ENCODE measurements around the gene JAM3. TPM values are rescaled to one million over a fixed set of nuclear protein-coding genes. Genes with fewer than 3 reads are reported as not detected.

Gene JAM3
- total and polyA plus RNA-seq, 9 of the 15 experiments (the other 6 are each of a cell fraction or from before 2014, with no cell fraction given) = 0.22 to 0.76 (median 0.40) TPM

DNA sequence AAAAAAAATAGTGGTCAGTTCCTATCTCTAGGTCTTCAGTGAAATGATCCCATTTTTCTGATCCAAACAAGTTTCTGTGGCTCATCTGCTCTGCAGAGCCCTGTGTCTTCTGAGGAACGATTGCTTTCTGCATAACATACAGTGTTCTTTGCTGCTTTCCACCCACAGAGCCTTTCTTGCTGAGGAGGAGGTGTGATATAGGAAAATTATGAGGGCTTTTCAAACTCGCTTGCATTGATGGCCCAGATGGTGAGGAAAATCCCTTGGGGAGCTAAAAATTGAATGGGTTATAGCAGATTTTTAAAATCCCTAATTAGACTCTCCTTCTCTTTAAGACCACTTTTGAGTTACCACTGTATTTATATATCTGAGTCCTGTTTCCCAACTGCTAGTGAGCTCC is 31.3 kb downstream of the JAM3 start:
- BruUV-seq (replicated peaks) = no TSS peak
- in situ Hi-C loops (cut with MboI) = no loop called here
- Histone ChIP-seq H3K27me3 (ENCODE audit: control insufficient read depth in 2 of 2, insufficient read depth in 2 of 2, low read length in 2 of 2) (no peaks in the 10 kb centered on the region), H3K36me3 (ENCODE audit: control insufficient read depth, insufficient read depth, low read length) (no peaks in the 10 kb centered on the region), H3K79me2 (ENCODE audit: control insufficient read depth, insufficient read depth, low read length) (no peaks in the 10 kb centered on the region), H3K4me2 (ENCODE audit: insufficient read depth, low read length) (no peak overlapping the region), H3K4me1 (replicated peaks in 1 of 2; ENCODE audit: control insufficient read depth in 2 of 2, insufficient read depth in 2 of 2, low read length in 2 of 2) (no peaks in the 10 kb centered on the region), H3K9me1 (ENCODE audit: control insufficient read depth, insufficient read depth, low read length) (no peaks in the 10 kb centered on the region), H3K27ac (ENCODE audit: extremely low read depth, low read depth, low read length) (no peak overlapping the region), H3K4me3 (no peak overlapping the region), H2AFZ (ENCODE audit: low read depth, low read length) (no peak overlapping the region), H4K20me1 (replicated peaks; ENCODE audit: control insufficient read depth, insufficient read depth, low read length) (no peaks in the 10 kb centered on the region), H3K9me3 (replicated peaks; ENCODE audit: control insufficient read depth, insufficient read depth, low read depth, low read length) (no peaks in the 10 kb centered on the region), H3K9ac (ENCODE audit: insufficient read depth in 1 of 2, low read depth in 2 of 2, low read length in 2 of 2) (no peak overlapping the region)
- ATAC-seq = no peak
- WGBS (ENCODE audit: insufficient coverage, low coverage, missing lambda C conversion rate) = 0% methylated on average over 2 of the region's 2 CpGs
- no peak for DNase-seq (ENCODE audit: extremely low read depth in 1 of 4, low spot score in 3 of 4)
- ChIA-PET CTCF (ENCODE audit: low intra/inter-chr PET ratio) (no interaction called here), POLR2A (no interaction called here)
- intact Hi-C loops (cut with micrococcal nuclease) = no loop called here
- FAIRE-seq = no peak
- TF ChIP-seq HNRNPK (IDR thresholded peaks at IDR 0.05; ENCODE audit: low read depth, low read length, poor library complexity, severe bottlenecking) (no peak), MTA1 (IDR thresholded peaks at IDR 0.05; ENCODE audit: borderline replicate concordance) (no peak), ZNF239 (CRISPR knock-in tag; IDR thresholded peaks at IDR 0.05) (no peak), BRF2 (IDR thresholded peaks at IDR 0.05; ENCODE audit: borderline replicate concordance, insufficient read depth, insufficient read length) (no peak), ZNF57 (CRISPR knock-in tag; IDR thresholded peaks at IDR 0.05) (no peak), NFATC3 (IDR thresholded peaks at IDR 0.05) (no peak), THRA (IDR thresholded peaks at IDR 0.05) (no peak), ZNF143 (CRISPR knock-in tag; IDR thresholded peaks at IDR 0.05) (no peak), GATA2 (CRISPR knock-in tag; IDR thresholded peaks at IDR 0.05) (no peak)
